Ishikawa (cell line): ENCODE data around the gene CRYBA1.

ENCODE experiments used
- CEBPB ChIP-seq: IDR thresholded peaks from 2 replicates; pipeline ENCODE4 v1.6.1; 2012
- CREB1 ChIP-seq: IDR thresholded peaks from 2 replicates; pipeline ENCODE4 v1.6.1; 2012; ENCODE audit warnings: low read depth
- EGR1 ChIP-seq: IDR thresholded peaks from 2 replicates; pipeline ENCODE4 v1.6.1; 2012
- EP300 ChIP-seq: IDR thresholded peaks from 2 replicates; pipeline ENCODE4 v1.6.1; 2012; ENCODE audit warnings: borderline replicate concordance
- FOXM1 ChIP-seq: IDR thresholded peaks from 2 replicates; pipeline ENCODE4 v1.6.1; 2012; ENCODE audit warnings: low read depth, borderline replicate concordance
- MAX ChIP-seq: IDR thresholded peaks from 2 replicates; pipeline ENCODE4 v1.6.1; 2012
- NFIC ChIP-seq: IDR thresholded peaks from 2 replicates; pipeline ENCODE4 v1.6.1; 2012
- RAD21 ChIP-seq: IDR thresholded peaks from 2 replicates; pipeline ENCODE4 v1.6.1; 2012; ENCODE audit warnings: low read depth
- REST ChIP-seq: IDR thresholded peaks from 2 replicates; pipeline ENCODE4 v1.6.1; 2012; ENCODE audit warnings: low read depth, mild to moderate bottlenecking
- TAF1 ChIP-seq: IDR thresholded peaks from 2 replicates; pipeline ENCODE4 v1.6.1; 2012; ENCODE audit warnings: low read depth, mild to moderate bottlenecking
- TCF12 ChIP-seq: IDR thresholded peaks from 2 replicates; pipeline ENCODE4 v1.6.1; 2012; ENCODE audit warnings: low read depth
- TEAD4 ChIP-seq: IDR thresholded peaks from 2 replicates; pipeline ENCODE4 v1.6.1; 2012
- USF1 ChIP-seq: IDR thresholded peaks from 2 replicates; pipeline ENCODE4 v1.6.1; 2012
- YY1 ChIP-seq: IDR thresholded peaks from 2 replicates; pipeline ENCODE4 v1.6.1; 2012; ENCODE audit warnings: low read depth
- ZBTB7A ChIP-seq: IDR thresholded peaks from 2 replicates; pipeline ENCODE4 v1.6.1; 2012; ENCODE audit warnings: low read depth

CRYBA1 gene

GRCh38 chr17:29253037-29253436, 6.4 kb downstream of the CRYBA1 start:
- TF ChIP-seq CEBPB: no peak
- no peak for TF ChIP-seq REST
- TF ChIP-seq CREB1: no peak
- TF ChIP-seq TCF12: no peak

- no peak for TF ChIP-seq YY1
- TF ChIP-seq CREB1: no peak
- no peak for TF ChIP-seq ZBTB7A
- no peak for TF ChIP-seq EGR1
- TF ChIP-seq MAX: no peak
- TF ChIP-seq TCF12: no peak
- no peak for TF ChIP-seq RAD21
- TF ChIP-seq NFIC: no peak
- no peak for TF ChIP-seq USF1
- no peak for TF ChIP-seq FOXM1
- no peak for TF ChIP-seq EP300
Observed at GRCh38 chr17:29255926-29256522, 9.4 kb downstream of the CRYBA1 start.

- TF ChIP-seq FOXM1: no peak
- TF ChIP-seq NFIC: no peak
- TF ChIP-seq RAD21: no peak
- TF ChIP-seq TAF1: no peak
- no peak for TF ChIP-seq EP300
- no peak for TF ChIP-seq TEAD4
- TF ChIP-seq CREB1: no peak
- no peak for TF ChIP-seq TCF12
- TF ChIP-seq YY1: no peak
- no peak for TF ChIP-seq USF1
- TF ChIP-seq EGR1: no peak
- no peak for TF ChIP-seq ZBTB7A
- no peak for TF ChIP-seq MAX
- no peak for TF ChIP-seq REST
- TF ChIP-seq CEBPB: no peak
Observed at GRCh38 chr17:29256735-29257466, 10.2 kb downstream of the CRYBA1 start.

GRCh38 chr17:29257756-29258155, 11.1 kb downstream of the CRYBA1 start:
- TF ChIP-seq CEBPB: peak; percentile 30; the same call in 1 of the 2 replicates
- no peak for TF ChIP-seq MAX
- no peak for TF ChIP-seq REST
